Endothelial cell of umbilical vein (primary cell): ENCODE measurements around the gene ARHGAP10.

Experiments used
- EZH2 ChIP-seq: IDR thresholded peaks from 2 replicates; pipeline ENCODE4 v1.6.1; 2012; ENCODE audit warnings: borderline replicate concordance, low read depth, mild to moderate bottlenecking, moderate library complexity, low read length, inconsistent platforms; ENCODE audit not compliant: severe bottlenecking
- JUN ChIP-seq: IDR thresholded peaks from 2 replicates; pipeline ENCODE4 v1.6.1; 2011; ENCODE audit warnings: borderline replicate concordance, low read depth; ENCODE audit not compliant: insufficient read length, insufficient read depth
- MYC ChIP-seq: IDR thresholded peaks from one replicate; pipeline ENCODE4 v1.6.1; 2011; ENCODE audit warnings: mild to moderate bottlenecking, low read depth, low read length
- POLR2A ChIP-seq: IDR thresholded peaks from 2 replicates; pipeline ENCODE4 v1.6.1; 2012; ENCODE audit warnings: low read depth, mild to moderate bottlenecking, control low read depth, low read length
- POLR2AphosphoS5 ChIP-seq: IDR thresholded peaks from 2 replicates; pipeline ENCODE4 v1.6.1; 2012; ENCODE audit warnings: low read depth, mild to moderate bottlenecking, control low read depth, low read length, moderate library complexity; ENCODE audit not compliant: insufficient read depth
- TF ChIP-seq, protein P1 (sequence below), 2 donors: IDR thresholded peaks; 1 replicate in 1 of 2; 2 replicates in 1 of 2; pipeline ENCODE4 v1.5.1; 2011; ENCODE audit warnings: low read length in 2 of 2, mild to moderate bottlenecking in 2 of 2, moderate library complexity in 2 of 2, control low read depth in 1 of 2, inconsistent platforms in 1 of 2, low read depth in 1 of 2; ENCODE audit not compliant: insufficient read depth in 1 of 2; ENCODE audit errors: extremely low read depth in 1 of 2
- TF ChIP-seq, protein P2 (sequence below): IDR thresholded peaks from 2 replicates; pipeline ENCODE4 v1.6.1; 2011; ENCODE audit not compliant: insufficient read depth, insufficient read length

DNA sequence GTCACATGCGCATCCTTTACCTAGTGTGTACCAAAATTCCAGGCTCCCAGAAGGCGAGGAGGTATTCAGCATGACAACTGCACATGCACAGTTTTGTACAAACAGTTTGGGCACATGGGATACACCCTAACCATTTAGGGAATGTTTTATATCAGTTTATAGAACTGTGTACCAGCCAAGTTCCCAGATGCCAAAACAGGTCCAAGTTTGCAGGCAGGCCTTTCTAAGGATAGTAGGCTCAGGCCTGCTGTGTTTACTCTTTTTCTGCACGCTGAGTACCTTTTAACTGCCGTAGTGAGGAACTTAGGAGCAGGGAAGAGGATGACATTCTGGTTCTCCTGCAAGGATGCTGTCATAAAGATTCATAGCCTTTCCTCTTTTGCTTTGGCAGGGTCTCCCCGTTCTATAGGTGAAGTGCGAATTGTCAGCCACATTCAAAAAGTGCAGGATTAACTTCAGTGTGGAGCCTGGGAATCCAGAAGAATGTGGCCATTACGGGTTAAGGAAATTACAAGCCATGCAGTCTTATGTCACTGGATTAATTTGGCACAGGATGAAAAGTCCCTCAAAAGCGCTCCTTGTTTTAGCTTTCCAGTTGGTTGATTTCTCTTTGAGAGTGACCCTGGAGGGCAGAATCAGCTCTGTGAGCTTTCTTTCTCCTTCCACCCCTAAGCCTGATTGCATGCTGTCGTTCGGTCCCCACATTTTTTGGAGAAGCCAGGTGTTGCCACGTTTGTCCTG, 259.8 kb downstream of the ARHGAP10 start:
- TF ChIP-seq, protein P1, sequence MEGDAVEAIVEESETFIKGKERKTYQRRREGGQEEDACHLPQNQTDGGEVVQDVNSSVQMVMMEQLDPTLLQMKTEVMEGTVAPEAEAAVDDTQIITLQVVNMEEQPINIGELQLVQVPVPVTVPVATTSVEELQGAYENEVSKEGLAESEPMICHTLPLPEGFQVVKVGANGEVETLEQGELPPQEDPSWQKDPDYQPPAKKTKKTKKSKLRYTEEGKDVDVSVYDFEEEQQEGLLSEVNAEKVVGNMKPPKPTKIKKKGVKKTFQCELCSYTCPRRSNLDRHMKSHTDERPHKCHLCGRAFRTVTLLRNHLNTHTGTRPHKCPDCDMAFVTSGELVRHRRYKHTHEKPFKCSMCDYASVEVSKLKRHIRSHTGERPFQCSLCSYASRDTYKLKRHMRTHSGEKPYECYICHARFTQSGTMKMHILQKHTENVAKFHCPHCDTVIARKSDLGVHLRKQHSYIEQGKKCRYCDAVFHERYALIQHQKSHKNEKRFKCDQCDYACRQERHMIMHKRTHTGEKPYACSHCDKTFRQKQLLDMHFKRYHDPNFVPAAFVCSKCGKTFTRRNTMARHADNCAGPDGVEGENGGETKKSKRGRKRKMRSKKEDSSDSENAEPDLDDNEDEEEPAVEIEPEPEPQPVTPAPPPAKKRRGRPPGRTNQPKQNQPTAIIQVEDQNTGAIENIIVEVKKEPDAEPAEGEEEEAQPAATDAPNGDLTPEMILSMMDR (IDR thresholded peaks at IDR 0.05; ENCODE audit: extremely low read depth in 1 of 2, insufficient read depth in 1 of 2, low read depth in 1 of 2, low read length in 2 of 2) = no peak
- no peak for TF ChIP-seq POLR2A
- no peak for TF ChIP-seq EZH2
- TF ChIP-seq POLR2AphosphoS5 = no peak
- TF ChIP-seq, protein P2, sequence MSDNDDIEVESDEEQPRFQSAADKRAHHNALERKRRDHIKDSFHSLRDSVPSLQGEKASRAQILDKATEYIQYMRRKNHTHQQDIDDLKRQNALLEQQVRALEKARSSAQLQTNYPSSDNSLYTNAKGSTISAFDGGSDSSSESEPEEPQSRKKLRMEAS = no peak
- TF ChIP-seq JUN = no peak
- no peak for TF ChIP-seq MYC
